VCaP (cell line): ENCODE data around the gene TMEM44.

Experiments
- H3K27ac ChIP-seq: fragments of 450-650 bp; 2 replicates; pipeline ENCODE4 v1.5.1; 2017
- TF ChIP-seq, protein P1 (sequence below): fragments of 450-650 bp; conservative IDR thresholded peaks from 2 replicates; pipeline ENCODE4 v1.5.1; 2017; ENCODE audit warnings: mild to moderate bottlenecking, moderate library complexity

TMEM44 gene

DNA sequence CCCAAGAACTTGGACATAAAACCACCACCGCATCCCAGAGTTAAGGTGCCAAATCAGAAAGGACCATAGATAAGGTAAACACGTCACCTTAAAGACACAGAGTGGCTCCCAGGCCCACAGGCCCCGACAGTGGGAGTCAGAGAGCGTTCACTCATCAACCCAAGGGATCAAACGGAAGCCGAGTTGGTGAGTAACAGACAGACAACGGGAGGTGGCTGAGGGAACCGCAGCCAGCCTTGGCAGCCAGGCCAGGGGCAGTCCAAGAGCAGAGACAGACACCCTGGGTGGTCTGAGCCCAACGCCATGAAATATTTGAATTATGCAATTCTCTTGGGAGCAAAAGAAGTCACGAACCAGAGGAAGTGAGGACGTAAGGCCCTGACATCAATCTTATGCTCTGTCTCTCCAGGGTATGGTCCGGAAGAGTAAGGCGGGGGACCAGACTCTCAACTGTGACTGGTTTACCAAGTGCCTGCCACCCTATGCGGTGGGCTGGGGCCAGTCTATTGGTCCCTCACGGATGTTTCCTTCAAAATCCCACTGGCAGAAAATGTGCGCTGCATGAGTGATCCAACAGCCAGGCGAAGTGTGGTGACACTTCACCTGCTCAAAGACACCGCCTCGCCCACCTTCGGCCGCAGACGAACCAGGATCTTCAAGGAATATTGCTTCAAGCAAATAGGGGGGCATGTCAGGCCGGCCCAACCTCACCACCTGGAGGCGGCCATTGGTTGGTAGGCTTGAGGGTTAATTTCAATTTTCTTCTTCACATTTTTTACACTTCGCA, 34.3 kb downstream of the TMEM44 start:
- H3K27ac ChIP-seq, result no peak overlapping the region
- TF ChIP-seq, protein P1, sequence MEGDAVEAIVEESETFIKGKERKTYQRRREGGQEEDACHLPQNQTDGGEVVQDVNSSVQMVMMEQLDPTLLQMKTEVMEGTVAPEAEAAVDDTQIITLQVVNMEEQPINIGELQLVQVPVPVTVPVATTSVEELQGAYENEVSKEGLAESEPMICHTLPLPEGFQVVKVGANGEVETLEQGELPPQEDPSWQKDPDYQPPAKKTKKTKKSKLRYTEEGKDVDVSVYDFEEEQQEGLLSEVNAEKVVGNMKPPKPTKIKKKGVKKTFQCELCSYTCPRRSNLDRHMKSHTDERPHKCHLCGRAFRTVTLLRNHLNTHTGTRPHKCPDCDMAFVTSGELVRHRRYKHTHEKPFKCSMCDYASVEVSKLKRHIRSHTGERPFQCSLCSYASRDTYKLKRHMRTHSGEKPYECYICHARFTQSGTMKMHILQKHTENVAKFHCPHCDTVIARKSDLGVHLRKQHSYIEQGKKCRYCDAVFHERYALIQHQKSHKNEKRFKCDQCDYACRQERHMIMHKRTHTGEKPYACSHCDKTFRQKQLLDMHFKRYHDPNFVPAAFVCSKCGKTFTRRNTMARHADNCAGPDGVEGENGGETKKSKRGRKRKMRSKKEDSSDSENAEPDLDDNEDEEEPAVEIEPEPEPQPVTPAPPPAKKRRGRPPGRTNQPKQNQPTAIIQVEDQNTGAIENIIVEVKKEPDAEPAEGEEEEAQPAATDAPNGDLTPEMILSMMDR, result no peak

DNA sequence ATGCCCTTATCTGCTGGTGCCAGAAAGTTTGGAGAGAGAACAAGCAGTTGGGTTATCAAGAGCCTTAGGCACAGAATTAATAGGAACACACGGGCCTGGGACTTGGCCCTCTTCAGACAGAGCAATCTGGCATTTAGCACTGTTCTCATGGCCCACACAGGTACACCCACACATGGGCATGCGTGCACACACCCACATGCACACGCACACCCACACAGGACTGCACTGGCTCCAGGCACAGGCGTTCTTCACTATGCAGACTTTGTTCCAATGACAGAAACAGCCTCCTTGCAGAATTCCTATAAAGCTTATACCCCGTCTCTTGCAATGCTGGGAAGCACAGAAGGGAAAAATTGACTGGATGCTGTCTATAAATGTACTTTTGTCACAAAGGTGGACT, 36.3 kb downstream of the TMEM44 start:
- TF ChIP-seq, protein P1, result no peak
- no peak overlapping the region for H3K27ac ChIP-seq

DNA sequence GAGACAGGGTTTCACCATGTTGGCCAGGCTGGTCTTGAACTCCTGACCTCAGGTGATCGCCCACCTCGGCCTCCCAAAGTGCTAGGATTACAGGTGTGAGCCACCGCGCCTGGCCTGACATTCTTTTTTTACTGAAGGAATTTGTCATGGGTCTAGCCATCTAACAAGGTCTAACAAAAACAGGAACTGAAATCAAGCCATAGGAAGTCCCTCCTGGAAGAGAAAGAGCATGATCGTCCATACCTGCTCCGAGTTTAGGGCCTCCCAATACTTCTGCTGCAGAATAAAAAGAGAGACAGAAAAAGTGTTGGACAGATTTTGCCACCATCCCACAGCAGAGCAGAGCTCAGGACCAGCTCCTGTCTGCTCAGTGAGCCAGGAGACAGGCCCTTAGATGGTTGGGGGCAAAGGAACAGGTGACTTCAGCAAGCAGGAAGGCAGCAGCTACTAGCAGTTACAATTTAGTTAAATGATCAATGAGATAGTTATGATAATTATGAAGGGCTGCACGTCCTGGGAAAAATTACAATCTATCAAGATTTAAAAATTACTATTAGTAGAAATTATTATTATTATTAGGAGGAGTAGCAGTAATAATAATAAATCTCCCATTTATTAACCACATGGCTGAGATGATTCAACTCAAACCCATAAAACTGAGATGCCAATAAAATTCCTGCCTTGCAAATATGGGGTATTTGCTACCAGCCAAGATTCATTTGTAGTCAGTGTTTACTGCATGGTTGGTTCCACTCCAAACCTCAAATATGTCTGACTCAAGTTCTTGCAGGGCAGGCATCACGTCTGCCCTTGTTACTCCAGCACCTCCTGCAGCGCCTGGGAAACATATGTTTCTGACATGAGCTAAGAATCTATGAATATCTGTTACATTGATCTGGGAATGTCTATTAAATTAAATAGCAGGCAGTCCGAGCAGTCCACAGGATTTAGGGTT, 40.1 kb downstream of the TMEM44 start:
- TF ChIP-seq, protein P1, result peak; percentile 32
- peak overlapping the region; percentile 73 for H3K27ac ChIP-seq

DNA sequence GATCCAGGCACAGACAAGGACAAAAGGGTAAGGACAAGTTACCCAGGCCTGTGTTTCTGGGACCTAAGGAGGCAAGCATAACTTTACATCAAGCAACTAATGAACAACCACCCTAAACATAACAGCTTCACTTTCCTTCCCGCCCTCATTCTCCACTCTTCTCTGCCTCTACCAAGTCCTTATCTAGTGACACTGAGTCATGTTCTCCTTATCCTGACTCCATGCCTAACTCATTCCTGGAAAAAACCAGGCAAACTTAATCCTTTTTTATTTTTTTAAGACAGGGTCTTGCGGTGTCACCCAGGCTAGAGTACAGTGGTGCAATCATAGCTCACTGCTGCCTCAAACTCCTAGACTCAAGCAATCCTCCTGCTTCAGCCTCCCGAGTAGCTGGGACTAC, 44.5 kb downstream of the TMEM44 start:
- no peak overlapping the region for H3K27ac ChIP-seq
- TF ChIP-seq, protein P1, result no peak

DNA sequence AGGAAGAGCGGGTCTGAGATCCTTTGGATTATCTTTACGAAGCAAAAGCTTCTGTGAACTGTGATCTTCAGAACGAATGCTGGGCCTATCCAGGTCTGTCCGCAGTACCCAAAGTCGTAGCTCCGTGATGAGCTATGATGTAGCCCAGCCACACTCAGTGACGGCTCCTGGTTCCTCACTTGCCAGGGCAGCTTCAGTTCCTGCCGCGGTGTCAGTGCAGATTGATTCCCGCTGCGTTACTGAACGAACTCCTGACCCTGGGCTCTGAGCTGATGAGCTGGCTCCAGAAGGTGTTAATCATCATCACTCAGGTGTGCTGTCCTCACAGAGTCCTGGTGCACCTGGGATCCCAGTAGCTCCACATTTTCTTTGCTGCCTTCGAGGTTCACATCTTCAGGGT, 45.0 kb downstream of the TMEM44 start:
- H3K27ac ChIP-seq, result no peak overlapping the region

DNA sequence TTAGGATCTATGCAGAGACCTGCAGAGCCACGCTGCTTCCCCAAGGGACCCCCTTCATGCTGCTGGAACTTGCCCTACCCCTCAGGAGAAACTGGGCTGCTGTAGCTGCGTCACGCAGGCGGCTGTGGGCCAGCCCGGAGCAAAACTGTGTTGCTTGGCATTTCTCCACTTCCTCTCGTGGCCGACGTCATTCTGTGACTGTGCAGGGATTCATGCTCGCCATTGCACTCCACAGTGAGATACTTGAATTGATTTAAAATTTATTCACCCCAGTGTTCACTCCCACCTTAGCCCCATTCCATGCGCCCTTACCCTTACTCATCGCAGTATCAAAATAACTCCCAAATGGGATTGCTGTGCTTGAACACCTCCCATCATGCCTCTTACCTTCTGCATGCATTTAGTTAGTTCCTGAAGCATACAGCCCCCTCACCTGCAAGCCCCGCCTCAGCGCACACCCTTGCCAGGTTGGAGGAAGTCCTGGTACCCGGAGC, 45.7 kb downstream of the TMEM44 start:
- no peak overlapping the region for H3K27ac ChIP-seq
- TF ChIP-seq, protein P1, result no peak

More for the DNA sequence above, 45.0 kb downstream of the TMEM44 start:
- TF ChIP-seq, protein P1, result no peak

DNA sequence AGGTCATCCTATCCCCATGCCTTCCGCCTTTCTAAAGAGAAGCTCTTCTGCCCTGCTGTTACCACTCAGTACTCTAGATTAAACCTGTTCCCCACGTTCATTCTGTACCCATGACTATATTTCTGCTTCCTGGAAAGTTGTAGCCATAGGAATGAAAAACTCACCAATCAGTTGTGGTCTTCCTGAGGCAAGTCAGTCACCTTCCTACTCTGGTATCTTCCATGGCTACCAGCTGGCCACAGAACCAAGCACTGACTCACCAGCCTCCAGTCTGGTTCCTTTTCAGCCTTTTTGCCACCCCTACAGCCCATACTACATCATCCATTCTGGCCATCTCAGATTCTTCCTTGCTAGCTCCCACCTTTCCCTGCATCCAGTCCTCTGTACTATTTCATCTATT, 46.4 kb downstream of the TMEM44 start:
- H3K27ac ChIP-seq, result no peak overlapping the region
- TF ChIP-seq, protein P1, result no peak
